GM19467 (cell line): Measurements from ENCODE around the gene DPF3.

Source experiments
- ATAC-seq: cut with Tn5 transposase; IDR thresholded peaks from one replicate; pipeline ENCODE4 v1.9.1; 2021; ENCODE audit warnings: mild to moderate bottlenecking, moderate library complexity; ENCODE audit not compliant: unreplicated experiment

DPF3 gene

GRCh38 chr14:72744416-72745120 lies 149.3 kb downstream of the DPF3 start:
- no peak for ATAC-seq

- no peak for ATAC-seq
These were observed 150.3 kb downstream of the DPF3 start for GRCh38 chr14:72743626-72744025.

- ATAC-seq = no peak
These were observed 151.1 kb downstream of the DPF3 start for GRCh38 chr14:72742838-72743195.

GRCh38 chr14:72742118-72742837 lies 151.6 kb downstream of the DPF3 start:
- no peak for ATAC-seq

GRCh38 chr14:72741826-72742117 lies 152.1 kb downstream of the DPF3 start:
- no peak for ATAC-seq

- no peak for ATAC-seq
These were observed 152.7 kb downstream of the DPF3 start for GRCh38 chr14:72740966-72741825.

- no peak for ATAC-seq
These were observed 153.4 kb downstream of the DPF3 start for GRCh38 chr14:72740504-72740961.

GRCh38 chr14:72739446-72740405 lies 154.2 kb downstream of the DPF3 start:
- ATAC-seq = no peak

- no peak for ATAC-seq
These were observed 155.7 kb downstream of the DPF3 start for GRCh38 chr14:72738161-72738611.

GRCh38 chr14:72737560-72737943 lies 156.3 kb downstream of the DPF3 start:
- no peak for ATAC-seq

- ATAC-seq = no peak
These were observed 156.9 kb downstream of the DPF3 start for GRCh38 chr14:72736786-72737559.

GRCh38 chr14:72736308-72736707 lies 157.6 kb downstream of the DPF3 start:
- ATAC-seq = no peak

- ATAC-seq = no peak
These were observed 161.7 kb downstream of the DPF3 start for GRCh38 chr14:72732022-72732780.

GRCh38 chr14:72731252-72732020 lies 162.5 kb downstream of the DPF3 start:
- no peak for ATAC-seq

- ATAC-seq = no peak
These were observed 163.4 kb downstream of the DPF3 start for GRCh38 chr14:72730468-72730867.

GRCh38 chr14:72726444-72726843 lies 167.5 kb downstream of the DPF3 start:
- ATAC-seq = no peak

- no peak for ATAC-seq
These were observed 169.9 kb downstream of the DPF3 start for GRCh38 chr14:72723858-72724530.
